ENCODE data around the gene PRDM16. TPM values are rescaled to one million over a fixed set of nuclear protein-coding genes. Genes with fewer than 3 reads are reported as not detected.

The PRDM16 gene
- total RNA-seq, 1 donor from 2014 or later = 18.3 TPM

DNA sequence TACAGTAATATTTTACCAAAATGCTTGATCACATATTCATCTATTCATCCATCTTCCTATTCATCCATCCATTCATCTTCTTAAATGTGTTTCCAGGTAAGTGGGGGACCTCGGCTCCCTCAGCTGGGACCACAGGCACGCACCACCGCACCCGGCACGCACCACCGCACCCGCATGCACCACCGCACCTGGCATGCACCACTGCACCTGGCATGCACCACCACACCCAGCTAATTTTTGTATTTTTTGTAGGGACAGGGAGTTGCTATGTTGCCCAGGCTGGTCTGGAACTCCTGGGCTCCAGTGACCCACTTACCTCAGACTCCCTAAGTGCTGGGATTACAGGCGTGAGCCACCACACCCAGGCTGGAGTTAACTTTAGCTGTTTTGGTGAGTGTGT, 26.5 kb upstream of the PRDM16 start:
- Mint-ChIP-seq H3K4me1 (ENCODE audit: low read depth) (no peaks in the 10 kb centered on the region), H3K36me3 (ENCODE audit: low read depth) (no peaks in the 10 kb centered on the region), H3K4me3 (ENCODE audit: unreplicated experiment) (no peak overlapping the region), H3K9me3 (ENCODE audit: low read depth) (peaks cover 16% of the 10 kb centered on the region), H3K27ac (ENCODE audit: unreplicated experiment) (no peak overlapping the region), H3K27me3 (ENCODE audit: low read depth) (peaks cover 35% of the 10 kb centered on the region)
- TF ChIP-seq CTCF (IDR thresholded peaks at IDR 0.05) = no peak
- DNase-seq (ENCODE audit: low spot score) = peak; percentile 59

GRCh38 chr1:3049164-3049563, 19.8 kb upstream of the PRDM16 start:
- no peak for TF ChIP-seq CTCF (IDR thresholded peaks at IDR 0.05)
- peaks cover 53% of the 10 kb centered on the region for H3K27me3 Mint-ChIP-seq (ENCODE audit: low read depth)
- no peak overlapping the region for H3K27ac Mint-ChIP-seq (ENCODE audit: unreplicated experiment)
- peaks cover 24% of the 10 kb centered on the region for H3K9me3 Mint-ChIP-seq (ENCODE audit: low read depth)
- H3K4me3 Mint-ChIP-seq (ENCODE audit: unreplicated experiment) = no peak overlapping the region
- H3K4me1 Mint-ChIP-seq (ENCODE audit: low read depth) = no peaks in the 10 kb centered on the region
- DNase-seq (ENCODE audit: low spot score) = peak; percentile 68
- H3K36me3 Mint-ChIP-seq (ENCODE audit: low read depth) = no peaks in the 10 kb centered on the region

DNA sequence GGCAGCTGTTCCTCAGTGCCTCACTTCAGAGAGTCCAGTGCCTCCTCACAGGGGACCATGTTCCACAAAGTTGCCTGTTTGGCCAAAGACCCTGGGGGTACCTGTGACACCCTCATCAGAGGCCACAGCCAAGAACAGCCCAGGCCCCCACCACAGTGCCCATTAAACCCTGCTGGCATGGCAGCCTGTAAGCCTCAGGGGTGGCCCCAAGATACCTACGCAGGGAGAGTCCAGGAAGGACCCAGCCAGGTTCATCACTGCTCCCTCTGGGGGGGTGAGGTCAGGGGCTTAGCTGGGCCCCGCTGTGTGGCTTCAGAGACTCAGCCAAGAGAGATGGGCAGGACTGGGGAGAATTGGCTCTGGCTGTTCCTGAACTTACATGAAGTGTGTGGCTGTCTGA, 19.1 kb upstream of the PRDM16 start:
- no peaks in the 10 kb centered on the region for H3K4me1 Mint-ChIP-seq (ENCODE audit: low read depth)
- H3K4me3 Mint-ChIP-seq (ENCODE audit: unreplicated experiment) = no peak overlapping the region
- H3K9me3 Mint-ChIP-seq (ENCODE audit: low read depth) = peaks cover 22% of the 10 kb centered on the region

DNA sequence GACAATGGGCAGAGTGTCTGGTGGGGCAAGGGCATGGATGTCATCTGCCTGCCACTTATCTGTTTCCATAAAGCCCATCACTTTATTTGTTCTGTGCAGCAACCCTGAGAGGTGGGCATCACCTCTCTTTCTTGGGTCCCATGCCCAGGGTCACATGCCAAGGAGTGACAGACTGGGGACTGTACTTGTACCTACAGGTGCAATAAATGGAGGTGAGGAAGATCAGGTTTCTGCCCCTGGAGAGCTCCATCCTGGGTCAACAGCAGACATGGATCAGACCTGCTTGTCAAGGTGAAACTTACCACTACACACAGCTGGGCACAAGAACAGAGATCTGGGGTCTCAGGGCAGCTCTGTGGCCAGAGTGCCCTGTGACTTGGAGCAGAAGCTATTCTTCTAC, 18.4 kb upstream of the PRDM16 start:
- H3K4me1 Mint-ChIP-seq (ENCODE audit: low read depth) = no peaks in the 10 kb centered on the region
- no peak overlapping the region for H3K27ac Mint-ChIP-seq (ENCODE audit: unreplicated experiment)
- H3K4me3 Mint-ChIP-seq (ENCODE audit: unreplicated experiment) = no peak overlapping the region
- peaks cover 19% of the 10 kb centered on the region for H3K9me3 Mint-ChIP-seq (ENCODE audit: low read depth)
- H3K27me3 Mint-ChIP-seq (ENCODE audit: low read depth) = peaks cover 51% of the 10 kb centered on the region
- TF ChIP-seq CTCF (IDR thresholded peaks at IDR 0.05) = no peak
- H3K36me3 Mint-ChIP-seq (ENCODE audit: low read depth) = no peaks in the 10 kb centered on the region
- no peak for DNase-seq (ENCODE audit: low spot score)

More for the DNA sequence above, 19.1 kb upstream of the PRDM16 start:
- Mint-ChIP-seq H3K27ac (ENCODE audit: unreplicated experiment) (no peak overlapping the region), H3K36me3 (ENCODE audit: low read depth) (no peaks in the 10 kb centered on the region), H3K27me3 (ENCODE audit: low read depth) (peaks cover 53% of the 10 kb centered on the region)
- DNase-seq (ENCODE audit: low spot score) = peak; percentile 75
- TF ChIP-seq CTCF (IDR thresholded peaks at IDR 0.05) = no peak

DNA sequence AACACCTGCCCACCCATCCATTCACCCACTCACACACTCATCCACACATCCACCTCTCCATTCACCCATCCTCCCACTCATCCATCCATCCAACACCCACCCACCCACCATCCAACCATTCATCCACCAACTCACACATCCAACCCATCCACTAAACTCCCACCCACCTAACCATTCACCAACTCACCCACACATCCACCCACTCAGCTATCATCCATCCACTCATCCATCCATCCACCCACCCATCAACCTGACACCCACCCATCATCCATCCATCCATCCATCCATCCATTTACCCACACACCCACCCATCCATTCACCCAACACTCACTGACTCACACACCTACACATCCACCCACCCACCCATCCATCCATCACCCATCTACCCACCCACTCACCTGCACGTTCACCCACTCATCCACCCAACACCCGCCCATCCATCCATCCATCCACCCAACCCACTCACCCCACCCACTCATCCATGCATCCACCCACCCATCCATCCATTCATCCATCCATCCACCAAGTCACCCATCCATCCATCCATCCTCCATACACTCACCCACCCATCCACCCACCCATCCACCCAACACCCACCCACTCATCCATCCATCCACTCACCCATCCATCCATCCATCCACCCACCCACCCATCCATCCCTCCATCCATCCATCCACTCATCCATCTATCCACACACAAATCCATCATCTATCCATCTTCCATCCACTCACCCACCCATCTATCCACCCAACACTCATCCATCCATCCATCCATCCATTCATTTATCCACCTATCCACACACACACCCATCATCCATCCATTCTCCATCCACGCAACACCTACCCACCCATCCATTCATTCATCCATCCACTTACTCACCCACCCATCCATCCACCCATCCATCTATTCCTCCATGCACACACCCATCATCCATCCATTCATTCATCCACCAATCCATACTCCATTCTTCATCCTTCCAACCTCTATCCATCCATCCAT, 17.4 kb upstream of the PRDM16 start:
- peaks cover 14% of the 10 kb centered on the region for H3K9me3 Mint-ChIP-seq (ENCODE audit: low read depth)
- peak; percentile 35 for DNase-seq (ENCODE audit: low spot score)
- peaks cover 50% of the 10 kb centered on the region for H3K27me3 Mint-ChIP-seq (ENCODE audit: low read depth)
- H3K27ac Mint-ChIP-seq (ENCODE audit: unreplicated experiment) = no peak overlapping the region
- H3K36me3 Mint-ChIP-seq (ENCODE audit: low read depth) = no peaks in the 10 kb centered on the region
- TF ChIP-seq CTCF (IDR thresholded peaks at IDR 0.05) = no peak
- no peaks in the 10 kb centered on the region for H3K4me1 Mint-ChIP-seq (ENCODE audit: low read depth)
- H3K4me3 Mint-ChIP-seq (ENCODE audit: unreplicated experiment) = no peak overlapping the region
